Activated CD4-positive, alpha-beta T cell treated with anti-CD3 and anti-CD28 coated beads for 36 hours (primary cell): Measurements from ENCODE around the gene LCP2. TPM values are rescaled to one million over a fixed set of nuclear protein-coding genes. Genes with fewer than 3 reads are reported as not detected.

Experiments used
- ATAC-seq: fragments of 200-7000 bp; cut with Tn5 transposase; one replicate; pipeline ENCODE4 v1.10.0; 2021; ENCODE audit warnings: mild to moderate bottlenecking, moderate library complexity
- CTCF ChIA-PET: fragments of 350-600 bp; sonication (Branson Sonifier 250); formaldehyde crosslinking; loops from one replicate; lab custom pipeline; 2021; ENCODE audit warnings: antibody characterized with exemption; lab: Charles Lee
- POLR2A ChIA-PET: fragments of 350-600 bp; sonication (Branson Sonifier 250); formaldehyde crosslinking; loops from one replicate; lab custom pipeline; 2021; ENCODE audit warnings: antibody characterized with exemption, inconsistent platforms; lab: Charles Lee
- DNase-seq: peaks from one replicate; pipeline ENCODE4 v3.0.0-alpha.2; 2020
- H3K27ac Mint-ChIP-seq: one replicate; pipeline ENCODE4 v1.8.0; 2021; ENCODE audit warnings: mixed read lengths
- H3K27me3 Mint-ChIP-seq: one replicate; pipeline ENCODE4 v1.8.0; 2021; ENCODE audit warnings: mixed read lengths
- H3K36me3 Mint-ChIP-seq: one replicate; pipeline ENCODE4 v1.8.0; 2021; ENCODE audit warnings: low read depth, mixed read lengths
- H3K4me1 Mint-ChIP-seq: one replicate; pipeline ENCODE4 v1.8.0; 2021; ENCODE audit warnings: mixed read lengths
- H3K4me3 Mint-ChIP-seq: one replicate; pipeline ENCODE4 v1.8.0; 2021; ENCODE audit warnings: mild to moderate bottlenecking, moderate library complexity, mixed read lengths
- H3K9me3 Mint-ChIP-seq: one replicate; pipeline ENCODE4 v1.8.0; 2021; ENCODE audit warnings: low read depth, mixed read lengths
- intact Hi-C, 2 experiments: fragments of 100-400 bp; cut with DNase I in 1 of 2; cut with micrococcal nuclease in 1 of 2; formaldehyde crosslinking; loops; one replicate each; pipeline versions ENCODE4 v1.14.2 to v1.15.1; 2022 to 2024; cut with DNase I, micrococcal nuclease
- total RNA-seq, 2 experiments: library from RNA; stranded (reverse); gene quantifications; one replicate each; pipeline ENCODE4 v1.2.3, GENCODE V29; 2021

The LCP2 gene
- total RNA-seq, 2 experiments from 2014 or later, result 173 to 232 TPM

GRCh38 chr5:170278611-170279458 is 18.7 kb downstream of the LCP2 start:
- H3K27ac Mint-ChIP-seq, result peak overlapping the region; percentile 90
- ATAC-seq, result peak; percentile 73
- intact Hi-C loops, result loop anchor here (1.0 to 10.0 kb wide), 10 partner anchors 10 to 1896 kb away; partner anchors contain the start of genes LCP2 (in 2 of the 2) and NPM1 (in 1 of the 2)
- H3K27me3 Mint-ChIP-seq, result no peaks in the 10 kb centered on the region
- H3K4me1 Mint-ChIP-seq, result peaks cover 97% of the 10 kb centered on the region
- H3K4me3 Mint-ChIP-seq, result peak overlapping the region; percentile 48
- H3K9me3 Mint-ChIP-seq, result no peaks in the 10 kb centered on the region
- DNase-seq, result peak; percentile 93
- CTCF ChIA-PET, result interaction anchor here (0.6 to 10.4 kb wide), 12 partner anchors 10 to 60 kb away, joined by 3 to 180 read pairs (median 6); partner anchors contain the start of gene LCP2
- peaks cover 70% of the 10 kb centered on the region for H3K36me3 Mint-ChIP-seq
- POLR2A ChIA-PET, result interaction anchor here (0.6 to 3.6 kb wide), 10 partner anchors 12 to 1110 kb away, joined by 3 to 28 read pairs (median 4); partner anchors contain the start of gene LCP2

GRCh38 chr5:170277867-170278281 is 19.7 kb downstream of the LCP2 start:
- POLR2A ChIA-PET, result interaction anchor here (0.6 to 3.6 kb wide), 7 partner anchors 14 to 1109 kb away, joined by 3 to 28 read pairs (median 4); partner anchors contain the start of gene LCP2
- Mint-ChIP-seq H3K27me3 (no peaks in the 10 kb centered on the region), H3K4me3 (peak overlapping the region; percentile 49), H3K4me1 (peaks cover 97% of the 10 kb centered on the region), H3K9me3 (no peaks in the 10 kb centered on the region), H3K27ac (peak overlapping the region; percentile 92), H3K36me3 (peaks cover 71% of the 10 kb centered on the region)
- DNase-seq (no peak), ATAC-seq (no peak)
- CTCF ChIA-PET, result interaction anchor here (0.6 to 10.4 kb wide), 7 partner anchors 11 to 55 kb away, joined by 5 to 180 read pairs (median 9); partner anchors contain the start of gene LCP2
- intact Hi-C loops, result loop anchor here (1.0 to 10.0 kb wide), 10 partner anchors 9 to 1897 kb away; partner anchors contain the start of genes LCP2 (in 2 of the 2) and NPM1 (in 1 of the 2)

- intact Hi-C loops, result loop anchor here (10.0 kb wide), 3 partner anchors 51 to 1899 kb away; partner anchors contain the start of gene NPM1 (in 1 of the 2)
- ATAC-seq (no peak), DNase-seq (no peak)
- no peaks in the 10 kb centered on the region for H3K27me3 Mint-ChIP-seq
- peaks cover 75% of the 10 kb centered on the region for H3K36me3 Mint-ChIP-seq
- H3K4me3 Mint-ChIP-seq, result peak overlapping the region; percentile 27
- no peaks in the 10 kb centered on the region for H3K9me3 Mint-ChIP-seq
- ChIA-PET POLR2A (interaction anchor here (0.6 to 1.4 kb wide), 2 partner anchors 17 to 58 kb away, joined by 3 to 5 read pairs; no protein-coding TSS in a partner anchor), CTCF (interaction anchor here (0.5 to 10.4 kb wide), 7 partner anchors 9 to 76 kb away, joined by 3 to 180 read pairs (median 11); partner anchors contain the start of gene LCP2)
- peak overlapping the region; percentile 92 for H3K27ac Mint-ChIP-seq
- peaks cover 93% of the 10 kb centered on the region for H3K4me1 Mint-ChIP-seq
These were observed 21.4 kb downstream of the LCP2 start for GRCh38 chr5:170276140-170276539.

GRCh38 chr5:170275376-170275994 is 22.1 kb downstream of the LCP2 start:
- Mint-ChIP-seq H3K4me3 (peak overlapping the region; percentile 27), H3K36me3 (peaks cover 79% of the 10 kb centered on the region), H3K27ac (peak overlapping the region; percentile 92), H3K27me3 (no peaks in the 10 kb centered on the region), H3K9me3 (no peaks in the 10 kb centered on the region), H3K4me1 (peaks cover 93% of the 10 kb centered on the region)
- ChIA-PET CTCF (interaction anchor here (0.5 to 10.4 kb wide), 10 partner anchors 9 to 77 kb away, joined by 3 to 180 read pairs (median 8); partner anchors contain the start of gene LCP2), POLR2A (interaction anchor here (0.6 to 1.6 kb wide), 6 partner anchors 12 to 59 kb away, joined by 3 to 7 read pairs (median 4); partner anchors contain the start of gene LCP2)
- ATAC-seq (peak; percentile 8), DNase-seq (peak; percentile 60)
- intact Hi-C loops, result loop anchor here (10.0 kb wide), 3 partner anchors 51 to 1899 kb away; partner anchors contain the start of gene NPM1 (in 1 of the 2)

- peaks cover 92% of the 10 kb centered on the region for H3K4me1 Mint-ChIP-seq
- ChIA-PET CTCF (interaction anchor here (0.6 to 10.4 kb wide), 20 partner anchors 9 to 141 kb away, joined by 3 to 180 read pairs (median 5); partner anchors contain the start of gene LCP2), POLR2A (interaction anchor here (0.6 to 1.6 kb wide), 7 partner anchors 15 to 60 kb away, joined by 3 to 15 read pairs (median 4); no protein-coding TSS in a partner anchor)
- H3K27ac Mint-ChIP-seq, result peak overlapping the region; percentile 92
- H3K27me3 Mint-ChIP-seq, result no peaks in the 10 kb centered on the region
- DNase-seq (peak; percentile 81), ATAC-seq (peak; percentile 16)
- H3K36me3 Mint-ChIP-seq, result peaks cover 83% of the 10 kb centered on the region
- peak overlapping the region; percentile 45 for H3K4me3 Mint-ChIP-seq
- H3K9me3 Mint-ChIP-seq, result no peaks in the 10 kb centered on the region
- intact Hi-C loops, result loop anchor here (1.0 to 10.0 kb wide), 5 partner anchors 49 to 1901 kb away; partner anchors contain the start of gene NPM1 (in 1 of the 2)
These were observed 23.4 kb downstream of the LCP2 start for GRCh38 chr5:170273968-170274710.

GRCh38 chr5:170270293-170271069 is 27.1 kb downstream of the LCP2 start:
- peak overlapping the region; percentile 83 for H3K27ac Mint-ChIP-seq
- ChIA-PET POLR2A (no interaction called here), CTCF (interaction anchor here (0.8 to 10.4 kb wide), 3 partner anchors 22 to 72 kb away, joined by 4 to 180 read pairs (median 8); partner anchors contain the start of gene LCP2)
- peaks cover 95% of the 10 kb centered on the region for H3K4me1 Mint-ChIP-seq
- ATAC-seq (no peak), DNase-seq (no peak)
- H3K9me3 Mint-ChIP-seq, result no peaks in the 10 kb centered on the region
- H3K36me3 Mint-ChIP-seq, result peaks cover 90% of the 10 kb centered on the region
- peak overlapping the region; percentile 7 for H3K4me3 Mint-ChIP-seq
- H3K27me3 Mint-ChIP-seq, result no peaks in the 10 kb centered on the region
- intact Hi-C loops, result loop anchor here (1.0 to 10.0 kb wide), 4 partner anchors 46 to 1904 kb away; partner anchors contain the start of gene NPM1 (in 1 of the 2)

GRCh38 chr5:170269579-170269978 is 28.0 kb downstream of the LCP2 start:
- H3K27me3 Mint-ChIP-seq, result no peaks in the 10 kb centered on the region
- peaks cover 90% of the 10 kb centered on the region for H3K36me3 Mint-ChIP-seq
- ATAC-seq, result peak; percentile 81
- H3K27ac Mint-ChIP-seq, result peak overlapping the region; percentile 91
- intact Hi-C loops, result loop anchor here (1.0 to 5.0 kb wide), 4 partner anchors 9 to 62 kb away; no protein-coding TSS in a partner anchor
- peak; percentile 83 for DNase-seq
- H3K4me1 Mint-ChIP-seq, result peaks cover 93% of the 10 kb centered on the region
- CTCF ChIA-PET, result interaction anchor here (0.9 to 5.8 kb wide), 9 partner anchors 10 to 71 kb away, joined by 3 to 92 read pairs (median 10); partner anchors contain the start of gene LCP2
- H3K9me3 Mint-ChIP-seq, result no peaks in the 10 kb centered on the region
- H3K4me3 Mint-ChIP-seq, result peak overlapping the region; percentile 2
- POLR2A ChIA-PET, result interaction anchor here (0.7 to 1.9 kb wide), 5 partner anchors 17 to 65 kb away, joined by 3 to 8 read pairs (median 4); partner anchors contain the start of gene LCP2

- Mint-ChIP-seq H3K36me3 (peaks cover 90% of the 10 kb centered on the region), H3K4me1 (peaks cover 93% of the 10 kb centered on the region), H3K4me3 (no peak overlapping the region), H3K27me3 (no peaks in the 10 kb centered on the region), H3K27ac (peak overlapping the region; percentile 91), H3K9me3 (no peaks in the 10 kb centered on the region)
- intact Hi-C loops, result loop anchor here (1.0 to 5.0 kb wide), 5 partner anchors 9 to 70 kb away; no protein-coding TSS in a partner anchor
- POLR2A ChIA-PET, result interaction anchor here (0.7 to 1.9 kb wide), 5 partner anchors 18 to 66 kb away, joined by 3 to 8 read pairs (median 4); partner anchors contain the start of gene LCP2
- DNase-seq (no peak), ATAC-seq (no peak)
- CTCF ChIA-PET, result interaction anchor here (0.6 to 5.8 kb wide), 12 partner anchors 9 to 159 kb away, joined by 3 to 92 read pairs (median 6); partner anchors contain the start of gene LCP2
These were observed 28.7 kb downstream of the LCP2 start for GRCh38 chr5:170268884-170269283.
